T47D (cell line): ENCODE measurements around the gene LIN37.

ENCODE experiments used
- DNase-seq, 2 experiments: peaks; one replicate each; pipeline versions ENCODE4 v3.0.0 to v3.0.0-alpha.2; 2011 to 2012; ENCODE audit warnings: low read depth in 1 of 2, low spot score in 1 of 2
- JUND ChIP-seq: IDR thresholded peaks from 2 replicates; pipeline ENCODE4 v1.6.1; 2012; ENCODE audit warnings: low read depth
- in situ Hi-C: cut with HindIII; loops from 2 replicates; pipeline ENCODE4 v1.10.0; 2016; ENCODE audit warnings: low sequenced_read_pairs, low pct_unique_long_range_greater_than_20kb

The LIN37 gene

GRCh38 chr19:35754370-35755130 is 6.2 kb downstream of the LIN37 start:
- in situ Hi-C loops = no loop called here
- no peak for TF ChIP-seq JUND
- no peak for DNase-seq

- in situ Hi-C loops = no loop called here
- no peak for TF ChIP-seq JUND
- no peak for DNase-seq
Observed at GRCh38 chr19:35755131-35755549, 6.8 kb downstream of the LIN37 start.

GRCh38 chr19:35755550-35756376 is 7.4 kb downstream of the LIN37 start:
- TF ChIP-seq JUND = no peak
- in situ Hi-C loops = no loop called here
- DNase-seq = no peak

GRCh38 chr19:35756377-35757230 is 8.2 kb downstream of the LIN37 start, which contains the start of gene HSPB6:
Gene HSPB6, minus strand, starts transcription at chr19:35757029. Its CDS starts 21 bp downstream, at chr19:35757008.
- in situ Hi-C loops = no loop called here
- TF ChIP-seq JUND = no peak
- DNase-seq = no peak

- in situ Hi-C loops = no loop called here
- no peak for TF ChIP-seq JUND
- DNase-seq = no peak
Observed at GRCh38 chr19:35757231-35757748, 8.9 kb downstream of the LIN37 start.

- peak; percentile 91 to 99 for DNase-seq
- in situ Hi-C loops = no loop called here
- TF ChIP-seq JUND = no peak
Observed at GRCh38 chr19:35757749-35758608, 9.6 kb downstream of the LIN37 start, which contains the start of gene PROSER3. Gene PROSER3, plus strand, starts transcription at chr19:35758176. Its CDS starts 40 bp downstream, at chr19:35758216.

GRCh38 chr19:35759697-35760096 is 11.3 kb downstream of the LIN37 start:
- DNase-seq = no peak
- TF ChIP-seq JUND = no peak
- in situ Hi-C loops = no loop called here

GRCh38 chr19:35760711-35761349 is 12.5 kb downstream of the LIN37 start:
- no peak for TF ChIP-seq JUND
- in situ Hi-C loops = no loop called here
- no peak for DNase-seq

GRCh38 chr19:35764432-35765315 is 16.3 kb downstream of the LIN37 start:
- in situ Hi-C loops = no loop called here
- DNase-seq = no peak
- TF ChIP-seq JUND = no peak

GRCh38 chr19:35766571-35767104 is 18.3 kb downstream of the LIN37 start:
- TF ChIP-seq JUND = no peak
- in situ Hi-C loops = no loop called here
- DNase-seq = no peak
